GM19240 (cell line): Measurements from ENCODE around the gene SNED1.
"Not testable (repeated sequence)": the region's sequence is repeated elsewhere in the genome, so short reads cannot be mapped to it uniquely, and the experiment has no call there.

ENCODE experiments used
- DNase-seq: peaks from one replicate; pipeline ENCODE4 v3.0.0; 2011; ENCODE audit warnings: low spot score; ENCODE audit not compliant: insufficient read length

SNED1 gene

GRCh38 chr2:240972636-240973521 lies 25.5 kb upstream of the SNED1 start:
- DNase-seq = no peak

- DNase-seq = no peak
These were observed 23.4 kb upstream of the SNED1 start for GRCh38 chr2:240974771-240975572.

- DNase-seq = not testable (repeated sequence)
These were observed 22.5 kb upstream of the SNED1 start for GRCh38 chr2:240975903-240976302.

- DNase-seq = no peak
These were observed 17.1 kb upstream of the SNED1 start for GRCh38 chr2:240981280-240981679.

- DNase-seq = no peak
These were observed 16.3 kb upstream of the SNED1 start for GRCh38 chr2:240981871-240982800.

- DNase-seq = no peak
These were observed 15.6 kb upstream of the SNED1 start for GRCh38 chr2:240982821-240983281.

- peak; percentile 31 for DNase-seq
These were observed 14.9 kb upstream of the SNED1 start for GRCh38 chr2:240983361-240983995.

- no peak for DNase-seq
These were observed 14.4 kb upstream of the SNED1 start for GRCh38 chr2:240983996-240984498.

- no peak for DNase-seq
These were observed 12.3 kb upstream of the SNED1 start for GRCh38 chr2:240985881-240986786.

GRCh38 chr2:240986787-240987411 lies 11.5 kb upstream of the SNED1 start:
- DNase-seq = no peak

GRCh38 chr2:240987588-240987987 lies 10.8 kb upstream of the SNED1 start:
- DNase-seq = no peak

- DNase-seq = no peak
These were observed 10.3 kb upstream of the SNED1 start for GRCh38 chr2:240988146-240988545.

GRCh38 chr2:240988571-240989271 lies 9.7 kb upstream of the SNED1 start:
- no peak for DNase-seq

- DNase-seq = no peak
These were observed 8.8 kb upstream of the SNED1 start for GRCh38 chr2:240989451-240990265.

- DNase-seq = no peak
These were observed 8.2 kb upstream of the SNED1 start for GRCh38 chr2:240990266-240990529.

- DNase-seq = no peak
These were observed 7.6 kb upstream of the SNED1 start for GRCh38 chr2:240990726-240991377.
